GM19238 (cell line): Measurements from ENCODE around the gene ERC1.

Experiments used
- DNase-seq: peaks from one replicate; pipeline ENCODE4 v3.0.0; 2011; ENCODE audit warnings: low spot score; ENCODE audit not compliant: insufficient read length

Gene ERC1

GRCh38 chr12:1382151-1382550 is 391.1 kb downstream of the ERC1 start:
- DNase-seq, result no peak

GRCh38 chr12:1382826-1383225 is 391.8 kb downstream of the ERC1 start:
- no peak for DNase-seq

- DNase-seq, result no peak
Measured at GRCh38 chr12:1383758-1384157, 392.7 kb downstream of the ERC1 start.

GRCh38 chr12:1384910-1385309 is 393.9 kb downstream of the ERC1 start:
- DNase-seq, result no peak

GRCh38 chr12:1391722-1392121 is 400.7 kb downstream of the ERC1 start:
- DNase-seq, result no peak

GRCh38 chr12:1395421-1395955 is 404.5 kb downstream of the ERC1 start:
- no peak for DNase-seq

- no peak for DNase-seq
Measured at GRCh38 chr12:1398673-1399072, 407.6 kb downstream of the ERC1 start.

GRCh38 chr12:1401891-1402290 is 410.9 kb downstream of the ERC1 start:
- DNase-seq, result no peak

- DNase-seq, result no peak
Measured at GRCh38 chr12:1403417-1403816, 412.4 kb downstream of the ERC1 start.

- no peak for DNase-seq
Measured at GRCh38 chr12:1405619-1406018, 414.6 kb downstream of the ERC1 start.

- DNase-seq, result no peak
Measured at GRCh38 chr12:1410794-1411193, 419.8 kb downstream of the ERC1 start.

GRCh38 chr12:1413930-1414329 is 422.9 kb downstream of the ERC1 start:
- DNase-seq, result no peak

GRCh38 chr12:1418144-1418543 is 427.1 kb downstream of the ERC1 start:
- no peak for DNase-seq

GRCh38 chr12:1419849-1420371 is 428.9 kb downstream of the ERC1 start:
- no peak for DNase-seq

- DNase-seq, result no peak
Measured at GRCh38 chr12:1421091-1421846, 430.2 kb downstream of the ERC1 start.

- DNase-seq, result peak; percentile 4
Measured at GRCh38 chr12:1422604-1423315, 431.7 kb downstream of the ERC1 start.

- DNase-seq, result no peak
Measured at GRCh38 chr12:1424674-1425395, 433.8 kb downstream of the ERC1 start.

GRCh38 chr12:1425396-1425729 is 434.3 kb downstream of the ERC1 start:
- DNase-seq, result no peak

- DNase-seq, result no peak
Measured at GRCh38 chr12:1428671-1429070, 437.6 kb downstream of the ERC1 start.

- DNase-seq, result no peak
Measured at GRCh38 chr12:1429980-1430379, 439.0 kb downstream of the ERC1 start.

GRCh38 chr12:1434296-1434955 is 443.4 kb downstream of the ERC1 start:
- no peak for DNase-seq
